ENCODE measurements around the gene RASGEF1B. TPM values are rescaled to one million over a fixed set of nuclear protein-coding genes. Genes with fewer than 3 reads are reported as not detected.

Gene RASGEF1B
- total and polyA plus RNA-seq, 2 experiments from 2014 or later, result 2.9 to 4.6 TPM

DNA sequence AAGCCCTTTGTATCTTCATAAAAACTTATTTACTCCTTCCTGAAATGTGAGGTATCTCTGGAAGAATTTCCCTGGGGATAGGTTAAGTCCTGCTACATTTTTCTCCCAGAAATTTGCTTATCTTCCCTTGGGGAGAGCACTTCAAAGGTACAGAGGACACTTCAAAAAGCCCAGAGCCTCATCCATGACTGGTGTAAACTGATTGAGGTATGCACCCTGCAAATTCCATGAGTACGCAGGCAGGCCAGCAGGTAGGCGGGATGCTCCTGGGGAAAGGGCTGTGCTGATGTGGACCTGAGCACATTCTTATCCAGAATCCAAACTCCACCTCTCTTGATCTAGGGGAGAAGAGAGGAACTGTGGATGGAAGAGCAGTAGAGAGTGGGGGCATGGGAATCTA lies 26.3 kb upstream of the RASGEF1B start:
- Histone ChIP-seq H3K36me3 (no peaks in the 10 kb centered on the region), H3K4me1 (ENCODE audit: low read depth) (peaks cover 17% of the 10 kb centered on the region), H3K9me3 (ENCODE audit: low read depth) (no peaks in the 10 kb centered on the region), H3K27ac (no peak overlapping the region), H3K4me3 (no peak overlapping the region), H3K27me3 (no peaks in the 10 kb centered on the region)
- DNase-seq (ENCODE audit: low read depth in 1 of 2, low spot score in 1 of 2), result no peak
- TF ChIP-seq, protein P1, sequence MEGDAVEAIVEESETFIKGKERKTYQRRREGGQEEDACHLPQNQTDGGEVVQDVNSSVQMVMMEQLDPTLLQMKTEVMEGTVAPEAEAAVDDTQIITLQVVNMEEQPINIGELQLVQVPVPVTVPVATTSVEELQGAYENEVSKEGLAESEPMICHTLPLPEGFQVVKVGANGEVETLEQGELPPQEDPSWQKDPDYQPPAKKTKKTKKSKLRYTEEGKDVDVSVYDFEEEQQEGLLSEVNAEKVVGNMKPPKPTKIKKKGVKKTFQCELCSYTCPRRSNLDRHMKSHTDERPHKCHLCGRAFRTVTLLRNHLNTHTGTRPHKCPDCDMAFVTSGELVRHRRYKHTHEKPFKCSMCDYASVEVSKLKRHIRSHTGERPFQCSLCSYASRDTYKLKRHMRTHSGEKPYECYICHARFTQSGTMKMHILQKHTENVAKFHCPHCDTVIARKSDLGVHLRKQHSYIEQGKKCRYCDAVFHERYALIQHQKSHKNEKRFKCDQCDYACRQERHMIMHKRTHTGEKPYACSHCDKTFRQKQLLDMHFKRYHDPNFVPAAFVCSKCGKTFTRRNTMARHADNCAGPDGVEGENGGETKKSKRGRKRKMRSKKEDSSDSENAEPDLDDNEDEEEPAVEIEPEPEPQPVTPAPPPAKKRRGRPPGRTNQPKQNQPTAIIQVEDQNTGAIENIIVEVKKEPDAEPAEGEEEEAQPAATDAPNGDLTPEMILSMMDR (IDR thresholded peaks at IDR 0.05; ENCODE audit: low read depth, low read length), result no peak

DNA sequence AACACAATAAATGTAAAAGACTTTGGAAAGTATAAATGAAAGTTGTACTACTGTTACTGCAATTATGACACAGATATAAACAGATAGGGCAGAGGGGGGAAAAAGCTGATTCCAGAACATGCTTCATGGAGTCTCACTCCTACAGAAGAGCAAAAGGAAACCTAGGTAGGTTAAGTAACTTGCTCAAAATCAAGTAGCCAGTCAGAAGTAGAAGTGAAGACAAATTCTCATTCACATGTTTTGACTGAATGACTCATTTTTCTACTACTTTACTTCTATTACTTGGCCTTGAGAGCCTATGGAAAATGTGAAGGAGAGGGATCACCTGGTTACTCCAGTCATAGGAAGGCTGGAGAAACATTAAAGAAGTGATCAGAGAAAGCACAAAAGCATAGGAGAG lies 23.6 kb upstream of the RASGEF1B start:
- Histone ChIP-seq H3K27ac (no peak overlapping the region), H3K4me3 (no peak overlapping the region), H3K9me3 (ENCODE audit: low read depth) (no peaks in the 10 kb centered on the region), H3K36me3 (no peaks in the 10 kb centered on the region), H3K4me1 (ENCODE audit: low read depth) (peaks cover 17% of the 10 kb centered on the region), H3K27me3 (no peaks in the 10 kb centered on the region)
- TF ChIP-seq, protein P1 (IDR thresholded peaks at IDR 0.05; ENCODE audit: low read depth, low read length), result no peak
- DNase-seq (ENCODE audit: low read depth in 1 of 2, low spot score in 1 of 2), result no peak

DNA sequence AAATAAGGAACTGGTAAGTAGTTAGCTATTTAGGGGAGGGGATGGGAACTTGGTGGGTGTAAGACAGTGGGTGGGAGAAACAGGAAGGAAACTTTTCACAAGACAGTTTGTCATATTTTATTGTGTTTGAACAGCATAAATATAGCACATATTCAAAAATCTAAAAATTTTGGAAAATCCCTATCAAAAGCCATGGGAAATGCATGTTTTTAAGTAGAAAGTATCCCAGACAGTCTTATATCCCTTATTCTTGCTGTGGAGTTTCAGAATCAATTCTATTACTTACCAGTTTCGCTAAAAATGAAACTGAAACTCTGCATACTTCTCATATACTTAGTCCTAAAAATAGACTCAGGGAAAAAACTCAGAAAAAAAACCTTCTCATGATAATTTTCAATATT lies 22.3 kb upstream of the RASGEF1B start:
- Histone ChIP-seq H3K27me3 (no peaks in the 10 kb centered on the region), H3K4me1 (ENCODE audit: low read depth) (peaks cover 6% of the 10 kb centered on the region), H3K9me3 (ENCODE audit: low read depth) (no peaks in the 10 kb centered on the region), H3K27ac (no peak overlapping the region), H3K4me3 (no peak overlapping the region), H3K36me3 (no peaks in the 10 kb centered on the region)
- peak in 1 of 2 donors; percentile 32 for DNase-seq (ENCODE audit: low read depth in 1 of 2, low spot score in 1 of 2)
- TF ChIP-seq, protein P1 (IDR thresholded peaks at IDR 0.05; ENCODE audit: low read depth, low read length), result no peak

DNA sequence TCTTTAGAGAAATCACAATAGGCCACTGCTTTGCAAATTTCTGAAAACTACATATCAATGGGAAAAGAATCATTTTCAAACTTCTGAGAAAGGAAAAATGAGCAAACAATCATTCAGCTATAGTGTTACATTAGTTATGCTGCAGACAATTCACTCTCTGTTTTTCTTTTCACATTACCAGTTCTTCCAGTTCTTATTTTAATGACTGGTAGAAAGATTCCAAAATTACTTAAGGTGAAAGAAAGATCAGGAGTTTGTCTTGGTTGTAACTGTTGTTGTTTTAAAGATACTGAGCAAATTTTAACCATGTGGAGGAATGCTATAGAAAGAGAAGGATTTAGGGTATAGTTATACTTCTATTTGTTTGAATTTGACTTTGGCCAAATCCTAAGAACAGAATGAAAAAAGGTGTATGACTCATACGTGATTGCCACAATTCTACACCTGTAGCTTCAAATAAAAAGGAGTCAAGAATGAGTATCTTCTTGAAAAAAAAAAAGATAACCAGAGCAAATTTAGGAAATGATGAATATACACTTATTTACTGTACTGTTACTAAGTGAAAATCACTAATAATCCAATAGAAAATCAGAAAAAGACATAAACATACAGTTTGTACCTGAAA lies 21.0 kb upstream of the RASGEF1B start:
- H3K4me3 ChIP-seq, result no peak overlapping the region
- no peaks in the 10 kb centered on the region for H3K9me3 ChIP-seq (ENCODE audit: low read depth)
- H3K27me3 ChIP-seq, result no peaks in the 10 kb centered on the region
- DNase-seq (ENCODE audit: low read depth in 1 of 2, low spot score in 1 of 2), result no peak
- TF ChIP-seq, protein P1 (IDR thresholded peaks at IDR 0.05; ENCODE audit: low read depth, low read length), result no peak
- H3K4me1 ChIP-seq (ENCODE audit: low read depth), result no peaks in the 10 kb centered on the region
- no peaks in the 10 kb centered on the region for H3K36me3 ChIP-seq
- no peak overlapping the region for H3K27ac ChIP-seq

DNA sequence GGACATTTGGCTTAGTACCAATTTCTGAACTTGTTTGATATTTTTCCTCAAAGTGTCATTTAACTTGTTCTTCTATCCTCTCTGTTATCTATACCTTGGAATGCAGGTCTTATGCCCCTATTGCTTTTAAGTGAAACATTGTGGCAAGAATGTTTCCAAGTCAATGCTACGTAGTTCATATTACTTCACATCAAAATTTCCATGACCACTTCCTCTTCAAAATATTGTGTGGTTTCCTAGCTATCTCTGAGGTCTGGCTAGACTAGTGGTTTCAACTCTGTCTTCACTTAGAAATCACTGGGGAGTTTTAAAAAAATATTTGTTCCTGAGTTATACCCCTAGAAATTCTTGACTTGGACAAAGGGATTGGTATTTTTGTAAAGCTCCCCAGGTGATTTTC lies 20.2 kb upstream of the RASGEF1B start:
- H3K36me3 ChIP-seq, result no peaks in the 10 kb centered on the region
- no peaks in the 10 kb centered on the region for H3K9me3 ChIP-seq (ENCODE audit: low read depth)
- TF ChIP-seq, protein P1 (IDR thresholded peaks at IDR 0.05; ENCODE audit: low read depth, low read length), result no peak
- H3K4me3 ChIP-seq, result no peak overlapping the region
- H3K27me3 ChIP-seq, result no peaks in the 10 kb centered on the region
- peak in 1 of 2 donors; percentile 91 for DNase-seq (ENCODE audit: low read depth in 1 of 2, low spot score in 1 of 2)
- H3K27ac ChIP-seq, result no peak overlapping the region
- no peaks in the 10 kb centered on the region for H3K4me1 ChIP-seq (ENCODE audit: low read depth)

All from cardiac muscle cell (in vitro differentiated cells and primary cell).